GM19324 (cell line): ENCODE data around the gene GPR176.

Source experiments
- ATAC-seq: cut with Tn5 transposase; IDR thresholded peaks from one replicate; pipeline ENCODE4 v1.9.1; 2021; ENCODE audit warnings: mild to moderate bottlenecking, moderate library complexity; ENCODE audit not compliant: unreplicated experiment, low FRiP score

Gene GPR176

GRCh38 chr15:39892418-39892817 is 27.6 kb downstream of the GPR176 start:
- ATAC-seq = no peak

- ATAC-seq = no peak
Measured at GRCh38 chr15:39890621-39891020, 29.4 kb downstream of the GPR176 start.

- ATAC-seq = no peak
Measured at GRCh38 chr15:39889601-39890000, 30.5 kb downstream of the GPR176 start.

GRCh38 chr15:39888809-39889208 is 31.3 kb downstream of the GPR176 start:
- ATAC-seq = no peak

GRCh38 chr15:39888243-39888642 is 31.8 kb downstream of the GPR176 start:
- ATAC-seq = no peak

- ATAC-seq = no peak
Measured at GRCh38 chr15:39887832-39888231, 32.2 kb downstream of the GPR176 start.

GRCh38 chr15:39887211-39887610 is 32.9 kb downstream of the GPR176 start:
- no peak for ATAC-seq

GRCh38 chr15:39886418-39886817 is 33.6 kb downstream of the GPR176 start:
- no peak for ATAC-seq

GRCh38 chr15:39885099-39885777 is 34.8 kb downstream of the GPR176 start:
- no peak for ATAC-seq

GRCh38 chr15:39884351-39884750 is 35.7 kb downstream of the GPR176 start:
- no peak for ATAC-seq

GRCh38 chr15:39882602-39883001 is 37.5 kb downstream of the GPR176 start:
- ATAC-seq = no peak

GRCh38 chr15:39881790-39882189 is 38.3 kb downstream of the GPR176 start:
- ATAC-seq = no peak

GRCh38 chr15:39880718-39881387 is 39.2 kb downstream of the GPR176 start:
- no peak for ATAC-seq

- ATAC-seq = no peak
Measured at GRCh38 chr15:39878406-39878785, 41.7 kb downstream of the GPR176 start.

- ATAC-seq = no peak
Measured at GRCh38 chr15:39874890-39875549, 45.0 kb downstream of the GPR176 start.

GRCh38 chr15:39873978-39874377 is 46.1 kb downstream of the GPR176 start:
- ATAC-seq = no peak

GRCh38 chr15:39870537-39870936 is 49.5 kb downstream of the GPR176 start:
- ATAC-seq = no peak

GRCh38 chr15:39869858-39870515 is 50.1 kb downstream of the GPR176 start:
- no peak for ATAC-seq

- no peak for ATAC-seq
Measured at GRCh38 chr15:39869254-39869653, 50.8 kb downstream of the GPR176 start.

GRCh38 chr15:39868396-39868795 is 51.7 kb downstream of the GPR176 start:
- no peak for ATAC-seq

- ATAC-seq = no peak
Measured at GRCh38 chr15:39864116-39864515, 56.0 kb downstream of the GPR176 start.
